ENCODE data around the gene LCN15.

DNA sequence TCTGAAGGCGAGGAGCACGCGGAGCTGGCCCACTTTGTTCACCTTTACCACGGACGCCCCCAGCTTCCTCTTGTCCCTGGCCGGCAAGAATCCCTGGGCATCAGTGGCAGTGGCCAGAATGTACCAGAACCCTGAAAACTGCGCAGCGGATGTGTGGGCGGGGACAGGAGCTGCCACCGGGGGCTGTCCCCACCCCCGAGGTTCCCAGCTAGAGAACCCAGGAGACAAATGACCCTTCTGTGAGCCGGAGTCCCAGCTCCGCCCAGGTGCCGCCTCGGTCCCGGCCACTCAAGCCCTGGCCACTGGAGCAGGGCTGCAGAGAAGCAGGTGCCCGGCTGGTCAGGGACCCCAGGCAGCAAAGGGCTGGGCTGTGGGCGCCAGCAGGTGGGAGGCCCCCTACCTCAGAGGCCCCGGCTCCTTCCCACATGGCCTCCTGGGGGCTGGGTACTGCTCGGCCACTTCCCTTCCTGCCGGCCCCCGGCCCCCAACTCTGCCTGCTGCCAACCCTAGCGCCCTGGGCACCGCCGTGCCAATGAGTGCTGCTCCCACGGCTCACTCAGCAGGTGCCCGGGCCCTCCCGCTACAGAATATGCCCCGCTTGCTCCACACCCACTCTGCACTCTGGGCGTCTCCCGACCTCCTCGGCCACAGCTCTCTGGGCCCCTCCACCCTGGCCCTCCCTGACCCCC is 22.3 kb downstream of the LCN15 start:
- TF ChIP-seq, protein P1, sequence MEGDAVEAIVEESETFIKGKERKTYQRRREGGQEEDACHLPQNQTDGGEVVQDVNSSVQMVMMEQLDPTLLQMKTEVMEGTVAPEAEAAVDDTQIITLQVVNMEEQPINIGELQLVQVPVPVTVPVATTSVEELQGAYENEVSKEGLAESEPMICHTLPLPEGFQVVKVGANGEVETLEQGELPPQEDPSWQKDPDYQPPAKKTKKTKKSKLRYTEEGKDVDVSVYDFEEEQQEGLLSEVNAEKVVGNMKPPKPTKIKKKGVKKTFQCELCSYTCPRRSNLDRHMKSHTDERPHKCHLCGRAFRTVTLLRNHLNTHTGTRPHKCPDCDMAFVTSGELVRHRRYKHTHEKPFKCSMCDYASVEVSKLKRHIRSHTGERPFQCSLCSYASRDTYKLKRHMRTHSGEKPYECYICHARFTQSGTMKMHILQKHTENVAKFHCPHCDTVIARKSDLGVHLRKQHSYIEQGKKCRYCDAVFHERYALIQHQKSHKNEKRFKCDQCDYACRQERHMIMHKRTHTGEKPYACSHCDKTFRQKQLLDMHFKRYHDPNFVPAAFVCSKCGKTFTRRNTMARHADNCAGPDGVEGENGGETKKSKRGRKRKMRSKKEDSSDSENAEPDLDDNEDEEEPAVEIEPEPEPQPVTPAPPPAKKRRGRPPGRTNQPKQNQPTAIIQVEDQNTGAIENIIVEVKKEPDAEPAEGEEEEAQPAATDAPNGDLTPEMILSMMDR (conservative IDR thresholded peaks at IDR 0.05; ENCODE audit: low read depth, low read length): no peak
- no peak for TF ChIP-seq EZH2phosphoT487 (IDR thresholded peaks at IDR 0.05; ENCODE audit: borderline replicate concordance, low read length)

All from PC-3 (cell line).